ENCODE results near the gene TSPAN18.

DNA sequence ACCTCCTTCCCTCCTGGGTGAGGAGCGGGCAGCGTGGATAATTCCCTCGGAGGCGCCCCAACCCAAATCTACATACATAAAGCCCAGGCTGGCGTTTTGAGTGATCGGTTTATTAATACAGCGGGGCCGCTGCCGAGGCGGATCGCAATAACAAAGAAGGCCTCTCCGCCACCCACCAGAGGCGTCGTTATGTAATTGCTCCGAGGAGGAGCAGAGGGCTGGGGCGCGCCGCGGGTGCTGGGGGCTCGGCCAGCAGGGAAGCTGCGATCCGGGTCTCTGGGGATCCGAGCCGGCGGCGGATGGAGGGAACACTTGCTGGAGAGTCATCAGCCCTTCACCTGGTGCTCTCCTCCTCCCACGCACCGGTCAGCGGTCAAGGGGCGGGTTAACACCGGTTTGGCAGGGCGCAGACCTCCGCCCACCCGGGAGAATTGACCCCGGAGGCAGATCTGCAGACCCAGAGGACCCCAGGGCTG lies 230.3 kb downstream of the TSPAN18 start:
- TF ChIP-seq, protein P1, sequence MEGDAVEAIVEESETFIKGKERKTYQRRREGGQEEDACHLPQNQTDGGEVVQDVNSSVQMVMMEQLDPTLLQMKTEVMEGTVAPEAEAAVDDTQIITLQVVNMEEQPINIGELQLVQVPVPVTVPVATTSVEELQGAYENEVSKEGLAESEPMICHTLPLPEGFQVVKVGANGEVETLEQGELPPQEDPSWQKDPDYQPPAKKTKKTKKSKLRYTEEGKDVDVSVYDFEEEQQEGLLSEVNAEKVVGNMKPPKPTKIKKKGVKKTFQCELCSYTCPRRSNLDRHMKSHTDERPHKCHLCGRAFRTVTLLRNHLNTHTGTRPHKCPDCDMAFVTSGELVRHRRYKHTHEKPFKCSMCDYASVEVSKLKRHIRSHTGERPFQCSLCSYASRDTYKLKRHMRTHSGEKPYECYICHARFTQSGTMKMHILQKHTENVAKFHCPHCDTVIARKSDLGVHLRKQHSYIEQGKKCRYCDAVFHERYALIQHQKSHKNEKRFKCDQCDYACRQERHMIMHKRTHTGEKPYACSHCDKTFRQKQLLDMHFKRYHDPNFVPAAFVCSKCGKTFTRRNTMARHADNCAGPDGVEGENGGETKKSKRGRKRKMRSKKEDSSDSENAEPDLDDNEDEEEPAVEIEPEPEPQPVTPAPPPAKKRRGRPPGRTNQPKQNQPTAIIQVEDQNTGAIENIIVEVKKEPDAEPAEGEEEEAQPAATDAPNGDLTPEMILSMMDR (IDR thresholded peaks at IDR 0.05): no peak
- TF ChIP-seq POLR2A (IDR thresholded peaks at IDR 0.05): no peak
- no peak for TF ChIP-seq EP300 (IDR thresholded peaks at IDR 0.05)

Data from ovary (tissue), 3 donors.